ENCODE results near the gene DAGLB. TPM values are rescaled to one million over a fixed set of nuclear protein-coding genes. Genes with fewer than 3 reads are reported as not detected.

Gene DAGLB
- total and polyA plus RNA-seq, 10 of the 15 experiments (the other 5 are each of a cell fraction or from before 2014, with no cell fraction given) = 1.2 to 13.3 (median 10.1) TPM

DNA sequence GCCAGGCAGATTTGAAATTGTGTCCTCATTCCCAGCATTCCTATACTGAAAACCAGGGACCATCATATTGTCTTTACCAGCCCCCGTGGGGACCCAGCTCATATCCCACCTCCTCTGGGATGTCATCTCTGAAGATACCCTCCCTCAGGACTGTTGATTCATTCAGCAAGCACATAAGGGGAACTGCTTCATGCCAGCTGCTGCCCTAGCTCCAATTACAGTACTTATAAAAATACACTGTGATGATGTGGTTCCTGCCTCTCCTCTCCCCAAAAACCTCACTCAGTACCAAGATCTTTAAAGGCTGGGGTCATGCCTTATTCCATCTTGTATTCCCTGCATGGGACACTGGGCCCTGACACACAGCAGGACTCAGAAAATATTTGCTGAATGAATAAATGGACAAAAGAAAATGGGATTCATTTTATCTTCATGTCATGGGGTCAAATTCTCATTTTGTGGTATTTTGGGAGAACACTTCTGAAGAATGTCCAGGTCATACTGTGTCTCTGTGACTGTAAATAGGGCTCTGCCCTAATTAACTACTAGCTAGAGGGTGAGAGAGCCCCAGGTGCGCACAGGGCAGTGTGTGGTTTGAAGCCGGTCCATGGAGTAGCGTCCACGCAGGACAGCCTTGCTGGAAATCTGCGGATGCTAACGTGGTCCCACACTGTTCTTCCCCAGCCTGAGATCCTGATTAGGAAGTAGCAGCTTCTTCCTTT lies 29.0 kb upstream of the DAGLB start:
- in situ Hi-C loops (cut with MboI) = no loop called here
- ChIA-PET CTCF (interaction anchor here (0.5 to 1.1 kb wide), 2 partner anchors 23 to 98 kb away, joined by 3 to 4 read pairs; no protein-coding TSS in a partner anchor), POLR2A (interaction anchor here (0.6 to 0.8 kb wide), 2 partner anchors 14 to 33 kb away, joined by 3 read pairs; no protein-coding TSS in a partner anchor), SMC1A (ENCODE audit: uncharacterized antibody, unreplicated experiment) (interaction anchor here (1.3 to 1.5 kb wide), 2 partner anchors 10 to 39 kb away, joined by 4 to 5 read pairs; no protein-coding TSS in a partner anchor), RAD21 (ENCODE audit: unreplicated experiment) (no interaction called here)
- BruUV-seq (replicated peaks) = no TSS peak
- Histone ChIP-seq H4K20me1 (ENCODE audit: control insufficient read depth, insufficient read depth) (peaks cover 6% of the 10 kb centered on the region), H3K27me3 (replicated peaks in 1 of 2; ENCODE audit: control insufficient read depth in 2 of 2, insufficient read depth in 2 of 2, low read length in 1 of 2) (no peaks in the 10 kb centered on the region), H3K36me3 (ENCODE audit: control insufficient read depth in 2 of 2, insufficient read depth in 2 of 2, low read length in 1 of 2) (peaks cover 3 to 23% of the 10 kb centered on the region in 2 experiments), H3K27ac (ENCODE audit: control insufficient read depth, insufficient read depth) (peak overlapping the region; percentile 2; the same call in 1 of the 2 replicates), H2AFZ (ENCODE audit: control insufficient read depth, low read depth, low read length) (no peak overlapping the region), H3K4me3 (no peak overlapping the region), H3K9me3 (replicated peaks; ENCODE audit: control insufficient read depth, insufficient read depth, low read length) (no peaks in the 10 kb centered on the region), H3K79me2 (ENCODE audit: control insufficient read depth, insufficient read depth, low read length) (peaks cover 71% of the 10 kb centered on the region), H3K9ac (ENCODE audit: control insufficient read depth, insufficient read depth, low read length) (no peak overlapping the region), H3K4me1 (ENCODE audit: control insufficient read depth, insufficient read depth, low read length) (peaks cover 25% of the 10 kb centered on the region), H3K4me2 (ENCODE audit: control insufficient read depth, insufficient read depth) (peak overlapping the region; percentile 35)
- intact Hi-C loops (cut with micrococcal nuclease; ENCODE audit: unreplicated experiment) = no loop called here
- no peak for FAIRE-seq
- no peak for DNase-seq (ENCODE audit: low read depth, low spot score)
- peak; percentile 47 for ATAC-seq
- 83% methylated on average over 7 of the region's 7 CpGs for WGBS (ENCODE audit: insufficient coverage, insufficient replicate concordance, low lambda C conversion rate, missing lambda C conversion rate)
- no peak for TF ChIP-seq ETV6 (conservative IDR thresholded peaks at IDR 0.05 in 1 of 2, IDR thresholded peaks at IDR 0.05 in 1 of 2; ENCODE audit: borderline replicate concordance in 1 of 2, low read depth in 1 of 2)
- TF ChIP-seq CHD4 (IDR thresholded peaks at IDR 0.05) = no peak
- TF ChIP-seq POLR2AphosphoS2 (IDR thresholded peaks at IDR 0.05; ENCODE audit: low read depth, low read length) = no peak
- TF ChIP-seq, protein P1, sequence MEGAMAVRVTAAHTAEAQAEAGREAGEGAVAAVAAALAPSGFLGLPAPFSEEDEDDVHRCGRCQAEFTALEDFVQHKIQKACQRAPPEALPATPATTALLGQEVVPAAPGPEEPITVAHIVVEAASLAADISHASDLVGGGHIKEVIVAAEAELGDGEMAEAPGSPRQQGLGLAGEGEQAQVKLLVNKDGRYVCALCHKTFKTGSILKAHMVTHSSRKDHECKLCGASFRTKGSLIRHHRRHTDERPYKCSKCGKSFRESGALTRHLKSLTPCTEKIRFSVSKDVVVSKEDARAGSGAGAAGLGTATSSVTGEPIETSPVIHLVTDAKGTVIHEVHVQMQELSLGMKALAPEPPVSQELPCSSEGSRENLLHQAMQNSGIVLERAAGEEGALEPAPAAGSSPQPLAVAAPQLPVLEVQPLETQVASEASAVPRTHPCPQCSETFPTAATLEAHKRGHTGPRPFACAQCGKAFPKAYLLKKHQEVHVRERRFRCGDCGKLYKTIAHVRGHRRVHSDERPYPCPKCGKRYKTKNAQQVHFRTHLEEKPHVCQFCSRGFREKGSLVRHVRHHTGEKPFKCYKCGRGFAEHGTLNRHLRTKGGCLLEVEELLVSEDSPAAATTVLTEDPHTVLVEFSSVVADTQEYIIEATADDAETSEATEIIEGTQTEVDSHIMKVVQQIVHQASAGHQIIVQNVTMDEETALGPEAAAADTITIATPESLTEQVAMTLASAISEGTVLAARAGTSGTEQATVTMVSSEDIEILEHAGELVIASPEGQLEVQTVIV (IDR thresholded peaks at IDR 0.05; ENCODE audit: borderline replicate concordance, partially characterized antibody) = no peak
- no peak for TF ChIP-seq NRF1 (conservative IDR thresholded peaks at IDR 0.05; ENCODE audit: low read depth, low read length)
- peak; percentile 62; the same call in 1 of the 2 replicates for TF ChIP-seq SPI1 (IDR thresholded peaks at IDR 0.05; ENCODE audit: borderline replicate concordance, insufficient read depth, low read depth, low read length)
